ENCODE results near the gene SLC25A33. TPM values are rescaled to one million over a fixed set of nuclear protein-coding genes. Genes with fewer than 3 reads are reported as not detected.

The SLC25A33 gene
- total RNA-seq, 1 donor from 2014 or later, result 20.8 TPM

DNA sequence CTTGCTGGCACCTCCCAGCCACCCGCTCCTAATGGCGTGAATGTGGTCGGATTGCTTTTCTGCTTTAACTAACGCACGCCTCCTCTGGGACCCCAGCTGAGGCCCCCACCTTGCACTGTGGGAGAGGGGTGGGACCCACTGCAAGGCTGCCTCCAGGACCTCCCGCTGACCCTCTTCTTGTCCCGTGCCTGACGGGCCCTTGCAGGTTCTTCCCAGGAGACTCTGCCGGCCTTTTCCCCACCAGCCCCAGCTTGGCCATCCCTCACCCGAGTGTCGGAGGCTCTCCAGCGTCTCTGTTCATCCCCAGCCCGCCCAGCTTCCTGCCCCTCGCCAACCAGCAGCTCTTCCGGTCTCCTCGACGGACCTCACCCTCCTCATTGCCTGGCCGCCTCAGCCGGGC is 68.1 kb downstream of the SLC25A33 start:
- no peaks in the 10 kb centered on the region for H3K9me3 ChIP-seq (ENCODE audit: low read depth)
- no peak overlapping the region for H2AFZ ChIP-seq (replicated peaks)
- H3K36me3 Mint-ChIP-seq, result peaks cover 9% of the 10 kb centered on the region
- TF ChIP-seq, protein P1, sequence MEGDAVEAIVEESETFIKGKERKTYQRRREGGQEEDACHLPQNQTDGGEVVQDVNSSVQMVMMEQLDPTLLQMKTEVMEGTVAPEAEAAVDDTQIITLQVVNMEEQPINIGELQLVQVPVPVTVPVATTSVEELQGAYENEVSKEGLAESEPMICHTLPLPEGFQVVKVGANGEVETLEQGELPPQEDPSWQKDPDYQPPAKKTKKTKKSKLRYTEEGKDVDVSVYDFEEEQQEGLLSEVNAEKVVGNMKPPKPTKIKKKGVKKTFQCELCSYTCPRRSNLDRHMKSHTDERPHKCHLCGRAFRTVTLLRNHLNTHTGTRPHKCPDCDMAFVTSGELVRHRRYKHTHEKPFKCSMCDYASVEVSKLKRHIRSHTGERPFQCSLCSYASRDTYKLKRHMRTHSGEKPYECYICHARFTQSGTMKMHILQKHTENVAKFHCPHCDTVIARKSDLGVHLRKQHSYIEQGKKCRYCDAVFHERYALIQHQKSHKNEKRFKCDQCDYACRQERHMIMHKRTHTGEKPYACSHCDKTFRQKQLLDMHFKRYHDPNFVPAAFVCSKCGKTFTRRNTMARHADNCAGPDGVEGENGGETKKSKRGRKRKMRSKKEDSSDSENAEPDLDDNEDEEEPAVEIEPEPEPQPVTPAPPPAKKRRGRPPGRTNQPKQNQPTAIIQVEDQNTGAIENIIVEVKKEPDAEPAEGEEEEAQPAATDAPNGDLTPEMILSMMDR (IDR thresholded peaks at IDR 0.05), result no peak
- TF ChIP-seq EZH2phosphoT487 (IDR thresholded peaks at IDR 0.05), result no peak
- no peak for DNase-seq (ENCODE audit: low spot score)
- H3K9me3 Mint-ChIP-seq, result no peaks in the 10 kb centered on the region
- no peaks in the 10 kb centered on the region for H3K27me3 ChIP-seq
- H3K4me3 Mint-ChIP-seq, result no peak overlapping the region
- no peak overlapping the region for H3K27ac Mint-ChIP-seq
- no peak overlapping the region for H3K27ac ChIP-seq
- peaks cover 4% of the 10 kb centered on the region for H3K27me3 Mint-ChIP-seq (ENCODE audit: insufficient read depth, low read depth)
- peaks cover 9% of the 10 kb centered on the region for H4K20me1 ChIP-seq (ENCODE audit: low read depth)
- no peaks in the 10 kb centered on the region for H3K36me3 ChIP-seq
- H3K4me2 ChIP-seq, result no peak overlapping the region
- no peaks in the 10 kb centered on the region for H3K4me1 ChIP-seq
- H3K9ac ChIP-seq, result no peak overlapping the region
- H3K4me1 Mint-ChIP-seq, result no peaks in the 10 kb centered on the region
- H3F3A ChIP-seq (ENCODE audit: low read depth), result no peaks in the 10 kb centered on the region
- no peaks in the 10 kb centered on the region for H3K79me2 ChIP-seq (ENCODE audit: low read depth)
- H3K4me3 ChIP-seq, result no peak overlapping the region

DNA sequence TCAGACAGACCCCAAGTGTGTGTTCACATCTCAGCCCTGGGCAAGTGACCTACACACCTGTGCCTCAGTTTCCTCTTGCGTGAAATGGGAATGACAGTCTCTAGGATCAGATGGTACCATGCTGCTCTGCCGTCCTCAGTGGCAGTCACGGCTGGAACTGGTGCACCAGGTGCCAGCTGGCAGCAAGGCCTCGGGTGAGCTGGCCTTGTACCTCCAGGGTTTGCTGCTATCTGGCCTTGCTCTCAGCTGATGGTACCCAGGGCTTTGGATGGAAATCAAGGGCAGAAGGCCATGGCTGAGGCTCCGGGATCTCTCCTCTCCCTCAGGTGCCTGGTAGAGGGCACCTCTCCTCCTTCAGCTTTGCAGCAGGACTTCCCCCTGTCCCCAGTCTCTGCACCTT is 70.7 kb downstream of the SLC25A33 start:
- no peak overlapping the region for H3K4me2 ChIP-seq
- no peak for DNase-seq (ENCODE audit: low spot score)
- TF ChIP-seq, protein P1 (IDR thresholded peaks at IDR 0.05), result no peak
- Mint-ChIP-seq H3K36me3 (peaks cover 6% of the 10 kb centered on the region), H3K4me1 (no peaks in the 10 kb centered on the region), H3K27me3 (ENCODE audit: insufficient read depth, low read depth) (peaks cover 2% of the 10 kb centered on the region), H3K4me3 (no peak overlapping the region), H3K9me3 (no peaks in the 10 kb centered on the region), H3K27ac (no peak overlapping the region)
- H3K36me3 ChIP-seq, result no peaks in the 10 kb centered on the region
- no peaks in the 10 kb centered on the region for H3K27me3 ChIP-seq
- no peak overlapping the region for H2AFZ ChIP-seq (replicated peaks)
- no peak overlapping the region for H3K9ac ChIP-seq
- no peaks in the 10 kb centered on the region for H3K9me3 ChIP-seq (ENCODE audit: low read depth)
- H3K79me2 ChIP-seq (ENCODE audit: low read depth), result no peaks in the 10 kb centered on the region
- H3K4me1 ChIP-seq, result no peaks in the 10 kb centered on the region
- no peak overlapping the region for H3K4me3 ChIP-seq
- H3K27ac ChIP-seq, result no peak overlapping the region
- peaks cover 1% of the 10 kb centered on the region for H3F3A ChIP-seq (ENCODE audit: low read depth)
- H4K20me1 ChIP-seq (ENCODE audit: low read depth), result peaks cover 6% of the 10 kb centered on the region

DNA sequence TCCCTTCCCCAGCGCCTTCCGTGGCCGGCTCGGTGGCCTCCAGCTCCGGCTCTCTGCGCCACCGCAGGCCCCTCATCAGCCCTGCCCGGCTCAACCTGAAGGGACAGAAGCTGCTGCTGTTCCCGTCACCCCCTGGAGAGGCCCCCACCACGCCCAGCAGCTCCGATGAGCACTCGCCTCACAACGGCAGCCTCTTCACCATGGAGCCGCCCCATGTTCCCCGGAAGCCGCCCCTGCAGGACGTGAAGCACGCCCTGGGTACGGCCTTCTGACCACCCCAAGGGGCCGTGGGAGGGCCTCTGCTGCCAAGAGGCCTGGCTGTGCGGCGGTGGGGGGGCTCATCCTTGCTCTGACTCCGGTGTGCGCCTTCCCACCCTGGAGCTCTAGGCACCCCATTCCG is 71.3 kb downstream of the SLC25A33 start:
- no peak overlapping the region for H3K27ac Mint-ChIP-seq

More for the DNA sequence above, 71.3 kb downstream of the SLC25A33 start:
- Histone ChIP-seq H3K36me3 (no peaks in the 10 kb centered on the region), H3K9me3 (ENCODE audit: low read depth) (no peaks in the 10 kb centered on the region), H2AFZ (replicated peaks) (no peak overlapping the region), H3K4me2 (no peak overlapping the region), H3K9ac (no peak overlapping the region), H3K27me3 (no peaks in the 10 kb centered on the region), H3K27ac (no peak overlapping the region), H3K4me3 (no peak overlapping the region), H3K79me2 (ENCODE audit: low read depth) (no peaks in the 10 kb centered on the region), H4K20me1 (ENCODE audit: low read depth) (peaks cover 6% of the 10 kb centered on the region), H3K4me1 (no peaks in the 10 kb centered on the region), H3F3A (ENCODE audit: low read depth) (peaks cover 7% of the 10 kb centered on the region)
- Mint-ChIP-seq H3K4me3 (no peak overlapping the region), H3K9me3 (no peaks in the 10 kb centered on the region), H3K36me3 (peaks cover 6% of the 10 kb centered on the region), H3K4me1 (no peaks in the 10 kb centered on the region), H3K27me3 (ENCODE audit: insufficient read depth, low read depth) (peaks cover 2% of the 10 kb centered on the region)
- no peak for DNase-seq (ENCODE audit: low spot score)
- TF ChIP-seq EZH2 (IDR thresholded peaks at IDR 0.05) (no peak), EZH2phosphoT487 (IDR thresholded peaks at IDR 0.05) (no peak)
- TF ChIP-seq, protein P1 (IDR thresholded peaks at IDR 0.05), result no peak

Measured in neural progenitor cell (in vitro differentiated cells).